ENCODE data around the gene PLA2G4E. TPM values are rescaled to one million over a fixed set of nuclear protein-coding genes. Genes with fewer than 3 reads are reported as not detected.
A peak's percentile ranks its signal among the peaks of the same experiment; 100 is the strongest.

The PLA2G4E gene
- total RNA-seq, 1 donor from 2014 or later = 18.1 TPM

GRCh38 chr15:41974041-41974440 lies 46.8 kb downstream of the PLA2G4E start:
- no peak for ATAC-seq

GRCh38 chr15:41972253-41973242 lies 48.3 kb downstream of the PLA2G4E start, which contains the start of gene EHD4:
TSS of gene EHD4 (minus strand) at chr15:41972557. CDS start at chr15:41972494, 63 bp downstream.
- ATAC-seq = peak; percentile 95

- ATAC-seq = peak; percentile 49
These were observed 49.0 kb downstream of the PLA2G4E start for GRCh38 chr15:41971895-41972252.

GRCh38 chr15:41971089-41971894 lies 49.5 kb downstream of the PLA2G4E start:
- peak; percentile 56 for ATAC-seq

GRCh38 chr15:41970456-41970855 lies 50.4 kb downstream of the PLA2G4E start:
- ATAC-seq = no peak

- no peak for ATAC-seq
These were observed 50.9 kb downstream of the PLA2G4E start for GRCh38 chr15:41969851-41970431.

- no peak for ATAC-seq
These were observed 52.1 kb downstream of the PLA2G4E start for GRCh38 chr15:41968701-41969100.

- ATAC-seq = no peak
These were observed 53.2 kb downstream of the PLA2G4E start for GRCh38 chr15:41967506-41968206.

GRCh38 chr15:41966920-41967465 lies 53.8 kb downstream of the PLA2G4E start:
- no peak for ATAC-seq

GRCh38 chr15:41966414-41966812 lies 54.4 kb downstream of the PLA2G4E start:
- no peak for ATAC-seq

- ATAC-seq = no peak
These were observed 55.1 kb downstream of the PLA2G4E start for GRCh38 chr15:41965441-41966413.

GRCh38 chr15:41961595-41962202 lies 59.1 kb downstream of the PLA2G4E start:
- no peak for ATAC-seq

- ATAC-seq = no peak
These were observed 59.8 kb downstream of the PLA2G4E start for GRCh38 chr15:41961001-41961518.

GRCh38 chr15:41958002-41958420 lies 62.8 kb downstream of the PLA2G4E start:
- peak; percentile 19 for ATAC-seq

- peak; percentile 22 for ATAC-seq
These were observed 63.6 kb downstream of the PLA2G4E start for GRCh38 chr15:41957021-41957897.

GRCh38 chr15:41955807-41956525 lies 64.9 kb downstream of the PLA2G4E start:
- ATAC-seq = no peak

GRCh38 chr15:41955100-41955499 lies 65.7 kb downstream of the PLA2G4E start:
- no peak for ATAC-seq

- no peak for ATAC-seq
These were observed 66.8 kb downstream of the PLA2G4E start for GRCh38 chr15:41954036-41954435.
